ENCODE results near the gene FSCN2. TPM values are rescaled to one million over a fixed set of nuclear protein-coding genes. Genes with fewer than 3 reads are reported as not detected.

Gene FSCN2
- total RNA-seq, 1 experiment from 2014 or later = 0.31 TPM

- DNase-seq (ENCODE audit: low spot score) (peak; percentile 74), ATAC-seq (peak; percentile 11)
- ChIA-PET CTCF (interaction anchor here (0.5 to 3.6 kb wide), 8 partner anchors 7 to 319 kb away, joined by 3 to 27 read pairs (median 4); no protein-coding TSS in a partner anchor), POLR2A (interaction anchor here (0.9 to 1.4 kb wide), 4 partner anchors 25 to 120 kb away, joined by 3 to 5 read pairs (median 4); partner anchors contain the start of genes BAHCC1 and FAAP100)
- TF ChIP-seq PREB (CRISPR knock-in tag; IDR thresholded peaks at IDR 0.05; ENCODE audit: borderline replicate concordance) (no peak), ARID4B (CRISPR knock-in tag; IDR thresholded peaks at IDR 0.05; ENCODE audit: borderline replicate concordance) (0 out of 2 replicates have a peak, but pooled peaks have one; percentile 49), ZNF423 (CRISPR knock-in tag; IDR thresholded peaks at IDR 0.05) (peak; percentile 55; the same call in 1 of the 2 replicates), GABPB1 (CRISPR knock-in tag; IDR thresholded peaks at IDR 0.05) (0 out of 2 replicates have a peak, but pooled peaks have one; percentile 6), SP1 (CRISPR knock-in tag; conservative IDR thresholded peaks at IDR 0.05) (no peak; the same call in 1 of the 2 replicates), MYBL2 (CRISPR knock-in tag; IDR thresholded peaks at IDR 0.05) (0 out of 2 replicates have a peak, but pooled peaks have one; percentile 41), NR3C1 (CRISPR knock-in tag; conservative IDR thresholded peaks at IDR 0.05; ENCODE audit: low read depth) (no peak), HMGXB4 (CRISPR knock-in tag; IDR thresholded peaks at IDR 0.05) (no peak), JUN (CRISPR knock-in tag; IDR thresholded peaks at IDR 0.05) (0 out of 2 replicates have a peak, but pooled peaks have one; percentile 30), GRHL2 (CRISPR knock-in tag; IDR thresholded peaks at IDR 0.05; ENCODE audit: insufficient replicate concordance, severe bottlenecking) (no peak), ZNF138 (CRISPR knock-in tag; conservative IDR thresholded peaks at IDR 0.05) (no peak), MAX (CRISPR knock-in tag; IDR thresholded peaks at IDR 0.05) (peak; percentile 41; the same call in 1 of the 2 replicates)
- Mint-ChIP-seq H3K4me1 (peaks cover 39% of the 10 kb centered on the region), H3K36me3 (peaks cover 23% of the 10 kb centered on the region), H3K9me3 (no peaks in the 10 kb centered on the region), H3K4me3 (peak overlapping the region; percentile 78), H3K27me3 (ENCODE audit: low read depth) (peaks cover 21% of the 10 kb centered on the region), H3K27ac (peak overlapping the region; percentile 79)
These were observed 13.2 kb upstream of the FSCN2 start for GRCh38 chr17:81514739-81515529.

GRCh38 chr17:81515530-81516041 lies 12.6 kb upstream of the FSCN2 start:
- H3K27me3 Mint-ChIP-seq (ENCODE audit: low read depth) = peaks cover 24% of the 10 kb centered on the region
- H3K4me3 Mint-ChIP-seq = peak overlapping the region; percentile 78
- TF ChIP-seq NR2C2 (CRISPR knock-in tag; IDR thresholded peaks at IDR 0.05) (no peak), AFF4 (CRISPR knock-in tag; IDR thresholded peaks at IDR 0.05; ENCODE audit: borderline replicate concordance) (no peak), JAZF1 (CRISPR knock-in tag; IDR thresholded peaks at IDR 0.05) (no peak), TEAD4 (CRISPR knock-in tag; IDR thresholded peaks at IDR 0.05) (no peak), ETV6 (CRISPR knock-in tag; IDR thresholded peaks at IDR 0.05) (no peak), ZBTB21 (CRISPR knock-in tag; IDR thresholded peaks at IDR 0.05; ENCODE audit: borderline replicate concordance) (no peak)
- ATAC-seq = no peak
- POLR2A ChIA-PET = interaction anchor here (0.9 to 1.4 kb wide), 4 partner anchors 25 to 121 kb away, joined by 3 to 5 read pairs (median 4); partner anchors contain the start of genes BAHCC1 and FAAP100
- H3K27ac Mint-ChIP-seq = peak overlapping the region; percentile 79
- no peak for DNase-seq (ENCODE audit: low spot score)
- CTCF ChIA-PET = interaction anchor here (0.5 to 3.6 kb wide), 8 partner anchors 8 to 318 kb away, joined by 3 to 27 read pairs (median 4); no protein-coding TSS in a partner anchor
- peaks cover 35% of the 10 kb centered on the region for H3K4me1 Mint-ChIP-seq
- H3K36me3 Mint-ChIP-seq = peaks cover 16% of the 10 kb centered on the region
- H3K9me3 Mint-ChIP-seq = no peaks in the 10 kb centered on the region
